ENCODE data around the gene ZMYND10. TPM values are rescaled to one million over a fixed set of nuclear protein-coding genes. Genes with fewer than 3 reads are reported as not detected.

ZMYND10 gene
- total and polyA plus RNA-seq, 9 of the 15 experiments (the other 6 are each of a cell fraction or from before 2014, with no cell fraction given) = 0.20 to 2.8 (median 0.70) TPM

DNA sequence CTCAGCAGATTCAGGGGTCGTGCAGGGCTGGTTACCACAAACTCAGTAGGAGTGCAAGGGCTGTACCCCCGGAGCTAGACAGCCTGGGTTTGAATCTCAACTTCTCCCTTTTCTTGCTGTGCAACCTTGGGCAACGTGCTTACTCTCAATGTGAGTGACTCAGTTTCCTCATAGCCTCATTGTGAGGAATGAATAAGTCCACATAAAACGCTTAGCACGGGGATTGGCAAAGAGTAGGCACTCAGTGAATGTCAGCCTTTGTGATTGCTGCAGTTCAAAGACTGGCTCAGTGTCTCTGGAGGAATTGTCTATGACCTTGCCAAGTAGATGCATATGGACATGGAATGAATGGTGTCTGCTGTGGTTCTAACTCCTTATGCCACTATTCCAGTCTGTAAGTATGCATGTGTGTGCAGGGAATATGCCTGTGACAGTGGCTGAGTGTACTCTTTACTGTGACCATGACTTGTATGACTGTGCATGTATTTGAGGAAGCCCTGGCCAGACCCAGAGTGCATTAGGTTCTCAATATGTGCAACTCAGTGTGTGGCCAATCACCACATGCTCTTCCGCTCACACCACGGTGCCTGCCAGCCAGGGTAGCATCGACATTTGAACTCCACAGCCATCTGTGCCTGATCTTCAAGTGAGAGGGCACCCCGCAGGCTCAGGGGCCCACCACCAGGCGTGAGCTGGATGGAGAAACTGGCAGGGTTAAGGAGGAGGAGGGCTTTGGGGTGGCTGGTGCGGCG lies 45.4 kb downstream of the ZMYND10 start (continued):
- TF ChIP-seq STAT5A (IDR thresholded peaks at IDR 0.05; ENCODE audit: borderline replicate concordance, low read length) = no peak
- TF ChIP-seq, protein P1, sequence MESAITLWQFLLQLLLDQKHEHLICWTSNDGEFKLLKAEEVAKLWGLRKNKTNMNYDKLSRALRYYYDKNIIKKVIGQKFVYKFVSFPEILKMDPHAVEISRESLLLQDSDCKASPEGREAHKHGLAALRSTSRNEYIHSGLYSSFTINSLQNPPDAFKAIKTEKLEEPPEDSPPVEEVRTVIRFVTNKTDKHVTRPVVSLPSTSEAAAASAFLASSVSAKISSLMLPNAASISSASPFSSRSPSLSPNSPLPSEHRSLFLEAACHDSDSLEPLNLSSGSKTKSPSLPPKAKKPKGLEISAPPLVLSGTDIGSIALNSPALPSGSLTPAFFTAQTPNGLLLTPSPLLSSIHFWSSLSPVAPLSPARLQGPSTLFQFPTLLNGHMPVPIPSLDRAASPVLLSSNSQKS (CRISPR knock-in tag; IDR thresholded peaks at IDR 0.05) = no peak
- TF ChIP-seq SAP30 (IDR thresholded peaks at IDR 0.05; ENCODE audit: borderline replicate concordance, insufficient read depth, low read depth, low read length, poor library complexity, severe bottlenecking) = peak; percentile 54
- no peak for TF ChIP-seq JUNB (CRISPR knock-in tag; conservative IDR thresholded peaks at IDR 0.05)
- TF ChIP-seq, protein P2, sequence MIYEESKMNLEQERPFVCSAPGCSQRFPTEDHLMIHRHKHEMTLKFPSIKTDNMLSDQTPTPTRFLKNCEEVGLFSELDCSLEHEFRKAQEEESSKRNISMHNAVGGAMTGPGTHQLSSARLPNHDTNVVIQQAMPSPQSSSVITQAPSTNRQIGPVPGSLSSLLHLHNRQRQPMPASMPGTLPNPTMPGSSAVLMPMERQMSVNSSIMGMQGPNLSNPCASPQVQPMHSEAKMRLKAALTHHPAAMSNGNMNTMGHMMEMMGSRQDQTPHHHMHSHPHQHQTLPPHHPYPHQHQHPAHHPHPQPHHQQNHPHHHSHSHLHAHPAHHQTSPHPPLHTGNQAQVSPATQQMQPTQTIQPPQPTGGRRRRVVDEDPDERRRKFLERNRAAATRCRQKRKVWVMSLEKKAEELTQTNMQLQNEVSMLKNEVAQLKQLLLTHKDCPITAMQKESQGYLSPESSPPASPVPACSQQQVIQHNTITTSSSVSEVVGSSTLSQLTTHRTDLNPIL (CRISPR knock-in tag; IDR thresholded peaks at IDR 0.05) = no peak
- TF ChIP-seq SMARCE1 (IDR thresholded peaks at IDR 0.05) = no peak
- peak; percentile 60; the same call in 1 of the 2 replicates for TF ChIP-seq ARID2 (IDR thresholded peaks at IDR 0.05)
- TF ChIP-seq SP2 (IDR thresholded peaks at IDR 0.05; ENCODE audit: extremely low read depth, low read depth, low read length, poor library complexity, severe bottlenecking) = no peak
- peak; percentile 60 for TF ChIP-seq L3MBTL2 (IDR thresholded peaks at IDR 0.05)
- TF ChIP-seq ZBTB7A (IDR thresholded peaks at IDR 0.05; ENCODE audit: borderline replicate concordance, control insufficient read depth, low read depth, low read length) = no peak
- TF ChIP-seq FOSL1 (tag; conservative IDR thresholded peaks at IDR 0.05) = 0 out of 2 replicates have a peak, but pooled peaks have one; percentile 25
- no peak for TF ChIP-seq SNIP1 (IDR thresholded peaks at IDR 0.05; ENCODE audit: low read depth)
- no peak for TF ChIP-seq ZFP30 (CRISPR knock-in tag; IDR thresholded peaks at IDR 0.05; ENCODE audit: borderline replicate concordance)
- no peak for TF ChIP-seq ZSCAN32 (CRISPR knock-in tag; IDR thresholded peaks at IDR 0.05)
- TF ChIP-seq ZNF274 (IDR thresholded peaks at IDR 0.05; ENCODE audit: borderline replicate concordance, low read depth, low read length) = no peak
- TF ChIP-seq MECOM (CRISPR knock-in tag; IDR thresholded peaks at IDR 0.05) = no peak
- TF ChIP-seq ZNF3 (CRISPR knock-in tag; IDR thresholded peaks at IDR 0.05) = no peak
- TF ChIP-seq MAFG (tag; conservative IDR thresholded peaks at IDR 0.05) = peak; percentile 55; the same call in 1 of the 2 replicates
- TF ChIP-seq ZNF239 (CRISPR knock-in tag; IDR thresholded peaks at IDR 0.05) = no peak
- no peak for TF ChIP-seq SIN3A (IDR thresholded peaks at IDR 0.05; ENCODE audit: borderline replicate concordance in 2 of 2, control insufficient read depth in 1 of 2, low read depth in 2 of 2, low read length in 2 of 2)
- 0 out of 2 replicates have a peak, but pooled peaks have one; percentile 4 for TF ChIP-seq CREM (IDR thresholded peaks at IDR 0.05; ENCODE audit: low read depth)
- TF ChIP-seq, protein P3, sequence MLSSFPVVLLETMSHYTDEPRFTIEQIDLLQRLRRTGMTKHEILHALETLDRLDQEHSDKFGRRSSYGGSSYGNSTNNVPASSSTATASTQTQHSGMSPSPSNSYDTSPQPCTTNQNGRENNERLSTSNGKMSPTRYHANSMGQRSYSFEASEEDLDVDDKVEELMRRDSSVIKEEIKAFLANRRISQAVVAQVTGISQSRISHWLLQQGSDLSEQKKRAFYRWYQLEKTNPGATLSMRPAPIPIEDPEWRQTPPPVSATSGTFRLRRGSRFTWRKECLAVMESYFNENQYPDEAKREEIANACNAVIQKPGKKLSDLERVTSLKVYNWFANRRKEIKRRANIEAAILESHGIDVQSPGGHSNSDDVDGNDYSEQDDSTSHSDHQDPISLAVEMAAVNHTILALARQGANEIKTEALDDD (IDR thresholded peaks at IDR 0.05) = no peak
- TF ChIP-seq MCM2 (IDR thresholded peaks at IDR 0.05; ENCODE audit: low read depth) = no peak
- TF ChIP-seq ZNF354B (CRISPR knock-in tag; IDR thresholded peaks at IDR 0.05) = no peak
- no peak for TF ChIP-seq TFAM (CRISPR knock-in tag; conservative IDR thresholded peaks at IDR 0.05)
- no peak for TF ChIP-seq DPF2 (IDR thresholded peaks at IDR 0.05)

All from K562 (cell line).